GM23338 (cell line): ENCODE measurements around the gene EFHC2. TPM values are rescaled to one million over a fixed set of nuclear protein-coding genes. Genes with fewer than 3 reads are reported as not detected.

Source experiments
- ATAC-seq: fragments of 200-7000 bp; cut with Tn5 transposase; 3 replicates; pipeline ENCODE4 v1.9.1; 2020
- DNase-seq: peaks from one replicate; pipeline ENCODE4 v3.0.0-alpha.2; 2015; ENCODE audit warnings: low spot score
- H2AFZ ChIP-seq: fragments of 200-600 bp; sonication (generic); 2 replicates; pipeline ENCODE4 v1.8.0; 2016; ENCODE audit warnings: antibody characterized with exemption, mild to moderate bottlenecking, moderate library complexity
- H3F3A ChIP-seq: fragments of 200-600 bp; sonication (generic); replicated peaks from 2 replicates; pipeline ENCODE4 v1.8.0; 2017; ENCODE audit warnings: antibody characterized with exemption, mixed run types, low read depth
- H3K27ac ChIP-seq: fragments of 200-600 bp; sonication (generic); 2 replicates; pipeline ENCODE4 v1.6.1; 2016; ENCODE audit warnings: low read depth
- H3K27me3 ChIP-seq: fragments of 200-600 bp; sonication (generic); 2 replicates; pipeline ENCODE4 v1.8.0; 2016; ENCODE audit warnings: mild to moderate bottlenecking, mixed run types, moderate library complexity; ENCODE audit not compliant: insufficient read depth
- H3K36me3 ChIP-seq: fragments of 200-600 bp; sonication (generic); 2 replicates; pipeline ENCODE4 v1.8.0; 2016; ENCODE audit warnings: mild to moderate bottlenecking; ENCODE audit not compliant: insufficient read depth
- H3K4me1 ChIP-seq: fragments of 200-600 bp; sonication (generic); 2 replicates; pipeline ENCODE4 v1.8.0; 2016; ENCODE audit warnings: mild to moderate bottlenecking, moderate library complexity; ENCODE audit not compliant: insufficient read depth
- H3K4me2 ChIP-seq: fragments of 200-600 bp; sonication (generic); 2 replicates; pipeline ENCODE4 v1.7.1; 2017; ENCODE audit warnings: mixed run types
- H3K4me3 ChIP-seq: fragments of 200-600 bp; sonication (generic); 2 replicates; pipeline ENCODE4 v1.6.1; 2016; ENCODE audit warnings: mixed run types
- H3K79me2 ChIP-seq: fragments of 200-600 bp; sonication (generic); replicated peaks from 2 replicates; pipeline ENCODE4 v1.8.0; 2017; ENCODE audit warnings: mild to moderate bottlenecking; ENCODE audit not compliant: insufficient read depth
- H3K9me2 ChIP-seq: fragments of 200-600 bp; sonication (generic); 2 replicates; pipeline ENCODE4 v1.8.0; 2017; ENCODE audit not compliant: insufficient read depth
- H4K20me1 ChIP-seq: fragments of 200-600 bp; sonication (generic); replicated peaks from 2 replicates; pipeline ENCODE4 v1.8.0; 2017; ENCODE audit warnings: mild to moderate bottlenecking; ENCODE audit not compliant: insufficient read depth
- H3K27ac Mint-ChIP-seq: 2 replicates; pipeline ENCODE4 v1.8.0; 2020; ENCODE audit warnings: inconsistent platforms, mild to moderate bottlenecking, moderate library complexity, mixed read lengths
- H3K27me3 Mint-ChIP-seq: 3 replicates; pipeline ENCODE4 v1.8.0; 2022; ENCODE audit warnings: low read depth, mild to moderate bottlenecking, moderate library complexity, mixed read lengths, inconsistent platforms; ENCODE audit not compliant: insufficient read depth, poor library complexity
- H3K36me3 Mint-ChIP-seq: 3 replicates; pipeline ENCODE4 v1.8.0; 2021; ENCODE audit warnings: low read depth, mild to moderate bottlenecking, inconsistent platforms, moderate library complexity, mixed read lengths
- H3K4me1 Mint-ChIP-seq: 3 replicates; pipeline ENCODE4 v1.8.0; 2020; ENCODE audit warnings: mild to moderate bottlenecking, inconsistent platforms, mixed read lengths
- H3K4me3 Mint-ChIP-seq: 3 replicates; pipeline ENCODE4 v1.8.0; 2021; ENCODE audit warnings: moderate library complexity, mild to moderate bottlenecking, inconsistent platforms, mixed read lengths
- H3K9me3 Mint-ChIP-seq: 3 replicates; pipeline ENCODE4 v1.8.0; 2020; ENCODE audit warnings: moderate library complexity, mild to moderate bottlenecking, inconsistent platforms, mixed read lengths
- CREB1 ChIP-seq: fragments of 250-450 bp; sonication (Bioruptor Pico); IDR thresholded peaks from 2 replicates; pipeline ENCODE4 v1.5.0; 2020; ENCODE audit warnings: low read depth, mild to moderate bottlenecking, moderate library complexity
- CTCF ChIP-seq, 2 experiments: fragments of 200-600 bp in 1 of 2; sonication (generic) in 1 of 2; conservative IDR thresholded peaks; 2 replicates each; pipeline versions ENCODE4 v1.5.1 to v1.6.1; 2016 to 2017; ENCODE audit warnings: antibody characterized with exemption in 2 of 2, low read depth in 2 of 2, mild to moderate bottlenecking in 2 of 2, moderate library complexity in 1 of 2
- ETS1 ChIP-seq: IDR thresholded peaks from 2 replicates; pipeline ENCODE4 v1.6.1; 2016; ENCODE audit warnings: antibody characterized with exemption
- EZH2 ChIP-seq: fragments of 200-600 bp; sonication (generic); IDR thresholded peaks from one replicate; pipeline ENCODE4 v1.8.0; 2017; ENCODE audit warnings: antibody characterized with exemption, mild to moderate bottlenecking, low read depth; ENCODE audit not compliant: unreplicated experiment
- EZH2phosphoT487 ChIP-seq: fragments of 200-600 bp; sonication (generic); IDR thresholded peaks from one replicate; pipeline ENCODE4 v1.8.1; 2018; ENCODE audit warnings: antibody characterized with exemption; ENCODE audit not compliant: unreplicated experiment
- JUNB ChIP-seq: IDR thresholded peaks from one replicate; pipeline ENCODE4 v1.6.1; 2016; ENCODE audit warnings: antibody characterized with exemption; ENCODE audit not compliant: unreplicated experiment
- NANOG ChIP-seq: IDR thresholded peaks from 2 replicates; pipeline ENCODE4 v1.6.1; 2016; ENCODE audit warnings: antibody characterized with exemption, borderline replicate concordance
- POLR2AphosphoS5 ChIP-seq: IDR thresholded peaks from 2 replicates; pipeline ENCODE4 v1.6.1; 2016; ENCODE audit warnings: antibody characterized with exemption, low read depth
- STAT1 ChIP-seq: IDR thresholded peaks from one replicate; pipeline ENCODE4 v1.6.1; 2016; ENCODE audit warnings: antibody characterized with exemption; ENCODE audit not compliant: unreplicated experiment
- ZNF114 ChIP-seq: fragments of 250-450 bp; sonication (Bioruptor Pico); IDR thresholded peaks from 2 replicates; pipeline ENCODE4 v1.5.0; 2020; ENCODE audit warnings: mild to moderate bottlenecking, moderate library complexity
- ZNF331 ChIP-seq: fragments of 250-450 bp; sonication (Bioruptor Pico); IDR thresholded peaks from 2 replicates; pipeline ENCODE4 v1.5.0; 2020; ENCODE audit warnings: low read depth, mild to moderate bottlenecking, moderate library complexity
- ZNF462 ChIP-seq: fragments of 250-450 bp; sonication (Bioruptor Pico); IDR thresholded peaks from 2 replicates; pipeline ENCODE4 v1.5.0; 2020; ENCODE audit warnings: mild to moderate bottlenecking, moderate library complexity
- polyA plus RNA-seq: library from polyadenylated mRNA; unstranded; fragments of >200 nt; fragmentation: Nextera tagmentation; extraction: Ambion mirVana; gene quantifications from 2 replicates; pipeline ENCODE4 v1.2.1, GENCODE V29; 2016
- total RNA-seq: library from RNA; depleted of rRNA; stranded (reverse); fragments of >200 nt; shearing (Covaris generic); gene quantifications from 2 replicates; pipeline ENCODE4 v1.2.3, GENCODE V29; 2014

The EFHC2 gene
- total and polyA plus RNA-seq, 2 experiments from 2014 or later = 3.1 to 3.2 TPM

- H3K36me3 Mint-ChIP-seq = no peaks in the 10 kb centered on the region
- no peak overlapping the region for H3K27ac Mint-ChIP-seq
- peaks cover 9% of the 10 kb centered on the region; the same call in 2 of the 3 replicates for H3K4me1 Mint-ChIP-seq
- TF ChIP-seq EZH2 (no peak), ZNF331 (CRISPR knock-in tag) (no peak), CREB1 (CRISPR knock-in tag) (no peak), STAT1 (no peak), POLR2AphosphoS5 (no peak), NANOG (no peak), EZH2phosphoT487 (no peak), CTCF (conservative IDR thresholded peaks at IDR 0.05; ENCODE audit: low read depth in 2 of 2) (no peak), JUNB (no peak), ZNF462 (no peak), ZNF114 (CRISPR knock-in tag) (no peak), ETS1 (no peak)
- no peak overlapping the region for H3K4me3 Mint-ChIP-seq
- Histone ChIP-seq H3K4me2 (no peak overlapping the region), H3F3A (no peaks in the 10 kb centered on the region), H3K4me3 (no peak overlapping the region), H3K9me2 (no peaks in the 10 kb centered on the region), H3K27ac (no peak overlapping the region), H3K27me3 (no peaks in the 10 kb centered on the region), H4K20me1 (no peaks in the 10 kb centered on the region), H3K36me3 (no peaks in the 10 kb centered on the region), H2AFZ (no peak overlapping the region), H3K4me1 (peaks cover 10% of the 10 kb centered on the region), H3K79me2 (no peaks in the 10 kb centered on the region)
- no peaks in the 10 kb centered on the region for H3K27me3 Mint-ChIP-seq
- DNase-seq = no peak
- ATAC-seq = no peak
- no peaks in the 10 kb centered on the region; the same call in 2 of the 3 replicates for H3K9me3 Mint-ChIP-seq
Measured at GRCh38 chrX:44130189-44130588, 213.3 kb downstream of the EFHC2 start.
